KOPT-K1 (cell line): ENCODE measurements around the gene CCDC177.
"Not testable (repeated sequence)": the region's sequence is repeated elsewhere in the genome, so short reads cannot be mapped to it uniquely, and the experiment has no call there.

Experiments used
- H3K27ac ChIP-seq: fragments of 200-600 bp; sonication (generic); 2 replicates; pipeline ENCODE4 v1.5.1; 2016; ENCODE audit warnings: antibody characterized with exemption, mild to moderate bottlenecking, low read depth, low read length; ENCODE audit not compliant: poor library complexity, severe bottlenecking
- H3K36me3 ChIP-seq: fragments of 200-600 bp; sonication (generic); 2 replicates; pipeline ENCODE4 v1.5.1; 2017; ENCODE audit warnings: antibody characterized with exemption, mild to moderate bottlenecking, low read length, moderate library complexity; ENCODE audit not compliant: insufficient read depth
- H3K9me3 ChIP-seq: fragments of 200-600 bp; sonication (generic); 2 replicates; pipeline ENCODE4 v1.5.1; 2017; ENCODE audit warnings: antibody characterized with exemption, low read length, mild to moderate bottlenecking; ENCODE audit not compliant: insufficient read depth, poor library complexity, severe bottlenecking

The CCDC177 gene

GRCh38 chr14:69610874-69611171 is 36.2 kb upstream of the CCDC177 start:
- Histone ChIP-seq H3K9me3 (no peaks in the 10 kb centered on the region), H3K36me3 (no peaks in the 10 kb centered on the region), H3K27ac (peak overlapping the region; percentile 78)

GRCh38 chr14:69610020-69610873 is 35.6 kb upstream of the CCDC177 start:
- peak overlapping the region; percentile 78 for H3K27ac ChIP-seq
- H3K9me3 ChIP-seq, result no peaks in the 10 kb centered on the region
- H3K36me3 ChIP-seq, result no peaks in the 10 kb centered on the region

GRCh38 chr14:69606258-69607184 is 31.9 kb upstream of the CCDC177 start:
- H3K36me3 ChIP-seq, result no peaks in the 10 kb centered on the region
- H3K9me3 ChIP-seq, result no peaks in the 10 kb centered on the region
- no peak overlapping the region for H3K27ac ChIP-seq

GRCh38 chr14:69605738-69606137 is 31.1 kb upstream of the CCDC177 start:
- H3K9me3 ChIP-seq, result no peaks in the 10 kb centered on the region
- H3K36me3 ChIP-seq, result no peaks in the 10 kb centered on the region
- H3K27ac ChIP-seq, result no peak overlapping the region

GRCh38 chr14:69600304-69600891 is 25.7 kb upstream of the CCDC177 start:
- H3K36me3 ChIP-seq, result no peaks in the 10 kb centered on the region
- no peaks in the 10 kb centered on the region for H3K9me3 ChIP-seq

GRCh38 chr14:69599431-69599830 is 24.8 kb upstream of the CCDC177 start:
- not testable (repeated sequence) for H3K36me3 ChIP-seq, H3K27ac ChIP-seq, H3K9me3 ChIP-seq

More at GRCh38 chr14:69600304-69600891, 25.7 kb upstream of the CCDC177 start:
- no peak overlapping the region for H3K27ac ChIP-seq

GRCh38 chr14:69595336-69595735 is 20.7 kb upstream of the CCDC177 start:
- Histone ChIP-seq H3K27ac (no peak overlapping the region), H3K9me3 (no peaks in the 10 kb centered on the region), H3K36me3 (no peaks in the 10 kb centered on the region)

GRCh38 chr14:69594846-69595245 is 20.2 kb upstream of the CCDC177 start:
- H3K9me3 ChIP-seq, result no peaks in the 10 kb centered on the region
- no peaks in the 10 kb centered on the region for H3K36me3 ChIP-seq
- no peak overlapping the region for H3K27ac ChIP-seq

- H3K9me3 ChIP-seq, result no peaks in the 10 kb centered on the region
- H3K27ac ChIP-seq, result no peak overlapping the region
- no peaks in the 10 kb centered on the region for H3K36me3 ChIP-seq
Measured at GRCh38 chr14:69593018-69593677, 18.5 kb upstream of the CCDC177 start.

- no peaks in the 10 kb centered on the region for H3K36me3 ChIP-seq
- H3K27ac ChIP-seq, result no peak overlapping the region
- no peaks in the 10 kb centered on the region for H3K9me3 ChIP-seq
Measured at GRCh38 chr14:69591317-69591716, 16.6 kb upstream of the CCDC177 start.

GRCh38 chr14:69587389-69587788 is 12.7 kb upstream of the CCDC177 start:
- H3K36me3 ChIP-seq, result no peaks in the 10 kb centered on the region
- no peak overlapping the region for H3K27ac ChIP-seq
- H3K9me3 ChIP-seq, result no peaks in the 10 kb centered on the region

- Histone ChIP-seq H3K36me3 (no peaks in the 10 kb centered on the region), H3K9me3 (no peaks in the 10 kb centered on the region), H3K27ac (no peak overlapping the region)
Measured at GRCh38 chr14:69586404-69586803, 11.7 kb upstream of the CCDC177 start.

GRCh38 chr14:69584389-69584788 is 9.7 kb upstream of the CCDC177 start:
- Histone ChIP-seq H3K27ac (no peak overlapping the region), H3K36me3 (no peaks in the 10 kb centered on the region), H3K9me3 (no peaks in the 10 kb centered on the region)

- Histone ChIP-seq H3K9me3 (no peaks in the 10 kb centered on the region), H3K36me3 (no peaks in the 10 kb centered on the region), H3K27ac (no peak overlapping the region)
Measured at GRCh38 chr14:69582829-69583228, 8.2 kb upstream of the CCDC177 start.

GRCh38 chr14:69582212-69582611 is 7.5 kb upstream of the CCDC177 start:
- Histone ChIP-seq H3K27ac (no peak overlapping the region), H3K36me3 (no peaks in the 10 kb centered on the region), H3K9me3 (no peaks in the 10 kb centered on the region)
